AG09319 (cell line): ENCODE data around the gene PLXNB2.
"Not testable (repeated sequence)": the region's sequence is repeated elsewhere in the genome, so short reads cannot be mapped to it uniquely, and the experiment has no call there.

Experiments
- DNase-seq: peaks from one replicate; pipeline ENCODE4 v3.0.0-alpha.2; 2010; ENCODE audit warnings: low read depth; ENCODE audit errors: extremely low read depth
- TF ChIP-seq, protein P1 (sequence below): IDR thresholded peaks from 2 replicates; pipeline ENCODE4 v1.5.1; 2011; ENCODE audit warnings: low read depth, mild to moderate bottlenecking, inconsistent platforms, low read length, moderate library complexity

PLXNB2 gene

DNA sequence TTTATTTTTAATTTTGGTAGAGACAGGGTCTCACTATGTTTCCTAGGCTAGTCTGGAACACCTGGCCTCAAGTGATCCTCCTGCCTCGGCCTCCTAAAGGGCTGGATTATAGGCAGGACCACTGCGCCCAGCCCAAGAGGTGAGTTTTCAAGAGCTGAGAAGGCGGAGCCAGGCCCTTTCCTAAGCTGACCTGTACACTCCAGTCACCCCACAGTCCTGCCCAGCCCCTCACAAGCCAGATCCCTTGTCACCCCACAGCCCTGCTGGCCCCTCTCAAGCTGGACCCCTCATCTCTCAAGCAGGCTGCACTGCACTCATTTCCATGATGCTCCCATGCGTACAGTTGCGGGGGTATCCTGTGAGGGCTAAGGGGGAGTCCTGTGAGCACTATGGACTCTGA, 16.5 kb upstream of the PLXNB2 start:
- TF ChIP-seq, protein P1, sequence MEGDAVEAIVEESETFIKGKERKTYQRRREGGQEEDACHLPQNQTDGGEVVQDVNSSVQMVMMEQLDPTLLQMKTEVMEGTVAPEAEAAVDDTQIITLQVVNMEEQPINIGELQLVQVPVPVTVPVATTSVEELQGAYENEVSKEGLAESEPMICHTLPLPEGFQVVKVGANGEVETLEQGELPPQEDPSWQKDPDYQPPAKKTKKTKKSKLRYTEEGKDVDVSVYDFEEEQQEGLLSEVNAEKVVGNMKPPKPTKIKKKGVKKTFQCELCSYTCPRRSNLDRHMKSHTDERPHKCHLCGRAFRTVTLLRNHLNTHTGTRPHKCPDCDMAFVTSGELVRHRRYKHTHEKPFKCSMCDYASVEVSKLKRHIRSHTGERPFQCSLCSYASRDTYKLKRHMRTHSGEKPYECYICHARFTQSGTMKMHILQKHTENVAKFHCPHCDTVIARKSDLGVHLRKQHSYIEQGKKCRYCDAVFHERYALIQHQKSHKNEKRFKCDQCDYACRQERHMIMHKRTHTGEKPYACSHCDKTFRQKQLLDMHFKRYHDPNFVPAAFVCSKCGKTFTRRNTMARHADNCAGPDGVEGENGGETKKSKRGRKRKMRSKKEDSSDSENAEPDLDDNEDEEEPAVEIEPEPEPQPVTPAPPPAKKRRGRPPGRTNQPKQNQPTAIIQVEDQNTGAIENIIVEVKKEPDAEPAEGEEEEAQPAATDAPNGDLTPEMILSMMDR, result no peak
- DNase-seq, result no peak

DNA sequence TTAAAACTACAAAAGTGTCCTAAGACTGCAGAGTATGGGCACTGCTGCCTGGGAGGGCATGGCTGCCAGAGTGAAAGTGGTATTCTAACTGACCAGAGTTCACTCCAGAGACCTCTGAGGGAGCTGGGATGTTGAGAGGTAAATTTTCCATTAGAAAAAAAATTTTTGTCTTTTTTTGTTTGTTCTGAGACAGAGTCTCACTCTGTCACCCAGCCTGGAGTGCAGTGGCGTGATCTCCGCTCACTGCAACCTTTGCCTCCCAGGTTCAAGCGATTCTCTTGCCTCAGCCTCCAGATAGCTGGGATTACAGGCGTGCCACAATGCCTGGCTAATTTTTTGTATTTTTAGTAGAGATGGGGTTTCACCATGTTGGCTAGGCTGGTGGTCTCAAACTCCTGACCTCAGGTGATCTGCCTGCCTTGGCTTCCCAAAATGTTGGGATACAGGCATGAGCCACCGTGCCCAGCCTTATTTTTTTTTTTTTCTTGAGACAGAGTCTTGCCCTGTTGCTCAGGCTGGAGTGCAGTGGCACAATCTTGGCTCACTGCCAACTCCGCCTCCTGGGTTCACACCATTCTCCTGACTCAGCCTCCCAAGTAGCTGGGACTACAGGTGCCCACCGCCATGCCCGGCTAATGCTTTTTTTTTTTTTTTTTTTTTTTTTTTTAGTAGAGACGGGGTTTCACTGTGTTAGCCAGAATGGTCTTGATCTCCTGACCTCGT, 15.1 kb upstream of the PLXNB2 start:
- DNase-seq, result not testable (repeated sequence)

GRCh38 chr22:50320671-50321325, 13.4 kb upstream of the PLXNB2 start:
- no peak for DNase-seq
- TF ChIP-seq, protein P1, result no peak

DNA sequence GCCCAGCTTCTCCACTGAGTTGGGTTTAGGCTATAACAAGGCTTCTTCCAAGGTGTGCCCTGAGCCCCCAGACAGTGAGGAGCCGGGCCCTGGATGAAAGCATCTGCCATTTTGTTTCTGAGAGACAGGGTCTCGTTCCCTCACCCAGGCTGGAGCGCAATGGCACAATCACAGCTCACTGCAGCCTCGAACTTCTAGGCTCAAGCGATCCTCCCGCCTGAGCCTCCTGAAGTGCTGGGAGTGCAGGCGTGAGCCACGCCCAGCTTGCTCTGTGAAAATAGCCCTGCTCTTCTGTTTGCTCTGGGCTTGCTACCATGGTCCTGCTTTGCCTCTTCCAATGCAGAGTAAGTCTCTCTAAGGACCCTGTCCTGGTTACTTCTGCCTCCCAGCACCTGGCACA, 12.7 kb upstream of the PLXNB2 start:
- TF ChIP-seq, protein P1, result no peak
- DNase-seq, result no peak

DNA sequence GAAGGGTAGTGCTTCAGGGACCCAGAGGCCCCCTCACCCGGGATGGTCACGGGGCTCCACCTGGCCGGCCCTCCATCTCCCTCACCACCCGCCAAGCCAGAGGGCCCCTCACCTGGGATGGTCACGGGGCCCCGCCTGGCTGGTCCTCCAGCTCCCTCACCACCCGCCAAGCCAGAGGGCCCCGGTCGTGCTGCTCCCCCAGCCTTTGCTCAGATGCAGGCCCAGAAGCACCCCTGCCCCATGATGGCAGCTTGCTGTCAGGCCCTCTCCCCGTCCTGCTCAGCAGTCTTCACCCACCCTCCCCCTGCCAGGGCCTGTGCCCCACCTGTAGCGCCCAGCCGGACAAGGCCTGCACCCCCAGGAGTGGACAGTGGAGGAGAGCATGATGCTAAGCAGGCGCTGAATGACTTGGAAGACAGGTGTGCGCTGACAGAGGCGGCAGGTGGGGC, 12.1 kb upstream of the PLXNB2 start:
- no peak for DNase-seq
- TF ChIP-seq, protein P1, result no peak

DNA sequence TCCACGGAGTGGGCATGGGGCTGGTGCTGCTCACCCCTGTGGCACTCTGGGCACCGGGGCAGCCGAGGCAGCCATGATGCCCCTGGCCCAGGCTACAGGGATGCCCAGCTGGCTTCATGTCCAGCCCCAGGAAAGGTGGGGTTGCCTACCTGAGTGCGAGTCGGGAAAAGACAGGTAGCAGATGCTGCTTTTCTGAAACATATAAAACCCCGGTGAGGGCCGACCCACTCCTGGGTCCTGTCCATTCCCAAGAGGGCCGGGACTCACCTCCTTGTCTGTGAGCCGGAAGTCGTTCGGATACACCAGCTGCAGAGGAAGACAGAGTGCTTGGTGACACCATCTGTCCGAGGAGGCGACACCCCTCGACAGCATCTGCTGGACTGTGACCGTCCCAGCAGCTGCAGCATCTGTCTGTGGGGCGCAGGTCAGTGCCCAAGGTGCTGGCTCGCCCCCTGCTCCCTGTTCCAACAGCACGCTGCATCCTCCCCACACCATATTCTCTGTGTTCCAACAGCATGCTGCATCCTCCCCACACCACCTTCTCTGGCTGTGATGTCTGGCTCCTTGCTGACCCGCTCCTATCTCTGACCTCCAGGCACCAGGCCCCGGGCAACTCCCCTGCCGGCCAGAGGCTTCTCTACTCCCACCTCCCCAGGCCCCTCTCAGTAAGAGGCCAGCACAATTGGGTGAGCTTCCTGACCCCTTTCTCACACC, 11.4 kb upstream of the PLXNB2 start:
- DNase-seq, result no peak
- TF ChIP-seq, protein P1, result no peak

GRCh38 chr22:50318356-50318697, 10.9 kb upstream of the PLXNB2 start:
- TF ChIP-seq, protein P1, result no peak
- DNase-seq, result no peak
